Right atrium auricular region (tissue), 2 donors: ENCODE data around the gene DHODH. TPM values are rescaled to one million over a fixed set of nuclear protein-coding genes. Genes with fewer than 3 reads are reported as not detected.

ENCODE experiments used
- DNase-seq: peaks from one replicate; pipeline ENCODE4 v3.0.0-alpha.2; 2019; ENCODE audit warnings: low spot score
- H3K27ac ChIP-seq, 2 donors: fragments of 200-600 bp; sonication (generic); 1 replicate in 1 of 2; 2 replicates in 1 of 2; pipeline ENCODE4 v1.5.1; 2016 to 2019
- H3K27me3 ChIP-seq, 2 donors: fragments of 200-600 bp; sonication (generic); one replicate each; pipeline versions ENCODE4 v1.5.1 to v1.6.0; 2017 to 2019
- H3K36me3 ChIP-seq: fragments of 200-600 bp; sonication (generic); one replicate; pipeline ENCODE4 v1.5.1; 2016
- H3K4me1 ChIP-seq, 2 donors: fragments of 200-600 bp; sonication (generic); one replicate each; pipeline versions ENCODE4 v1.5.1 to v1.6.0; 2017 to 2019
- H3K4me3 ChIP-seq, 2 donors: fragments of 200-600 bp; sonication (generic); 1 replicate in 1 of 2; 2 replicates in 1 of 2; pipeline ENCODE4 v1.5.1; 2017 to 2019; ENCODE audit warnings: mild to moderate bottlenecking in 1 of 2, moderate library complexity in 1 of 2
- H3K9me3 ChIP-seq, 2 donors: fragments of 200-600 bp; sonication (generic); one replicate each; pipeline ENCODE4 v1.5.1; 2019
- CTCF ChIP-seq, 2 donors: fragments of 200-600 bp; sonication (generic); IDR thresholded peaks; one replicate each; pipeline ENCODE4 v1.5.1; 2019; ENCODE audit warnings: antibody characterized with exemption in 2 of 2
- total RNA-seq, 2 donors: library from RNA; depleted of rRNA; stranded (reverse); fragments of >200 nt; gene quantifications; one replicate each; pipeline ENCODE4 v1.1.0, GENCODE V29; 2016

The DHODH gene
- total RNA-seq, 2 donors from 2014 or later: 39.4 to 52.0 TPM

DNA sequence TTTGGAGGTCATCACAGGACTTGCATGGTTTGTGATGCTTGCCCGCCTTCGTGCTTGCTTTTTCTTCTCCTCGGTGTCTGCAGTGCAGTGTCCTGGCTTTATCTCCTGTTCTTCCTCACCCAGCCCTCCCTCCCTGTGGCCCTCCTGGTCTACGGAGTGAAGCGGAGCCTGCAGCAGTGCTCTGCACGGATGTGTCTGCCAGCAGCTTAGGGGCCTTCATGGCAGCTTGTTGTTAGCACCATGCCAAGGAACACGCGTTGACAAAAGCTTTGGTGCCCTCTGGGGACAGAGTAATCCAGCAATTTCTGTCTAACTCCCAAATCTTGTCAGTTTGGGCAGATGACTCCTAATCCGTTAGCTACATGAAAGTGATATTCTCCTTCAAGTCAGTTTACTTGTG, 9.9 kb downstream of the DHODH start:
- Histone ChIP-seq H3K27ac (peak overlapping the region; percentile 11 to 16), H3K4me1 (peaks cover 0 to 39% of the 10 kb centered on the region in 2 donors), H3K4me3 (no peak overlapping the region), H3K36me3 (peaks cover 32% of the 10 kb centered on the region), H3K27me3 (no peaks in the 10 kb centered on the region), H3K9me3 (no peaks in the 10 kb centered on the region)
- TF ChIP-seq CTCF (IDR thresholded peaks at IDR 0.05): peak in 1 of 2 donors; percentile 31
- DNase-seq: no peak

DNA sequence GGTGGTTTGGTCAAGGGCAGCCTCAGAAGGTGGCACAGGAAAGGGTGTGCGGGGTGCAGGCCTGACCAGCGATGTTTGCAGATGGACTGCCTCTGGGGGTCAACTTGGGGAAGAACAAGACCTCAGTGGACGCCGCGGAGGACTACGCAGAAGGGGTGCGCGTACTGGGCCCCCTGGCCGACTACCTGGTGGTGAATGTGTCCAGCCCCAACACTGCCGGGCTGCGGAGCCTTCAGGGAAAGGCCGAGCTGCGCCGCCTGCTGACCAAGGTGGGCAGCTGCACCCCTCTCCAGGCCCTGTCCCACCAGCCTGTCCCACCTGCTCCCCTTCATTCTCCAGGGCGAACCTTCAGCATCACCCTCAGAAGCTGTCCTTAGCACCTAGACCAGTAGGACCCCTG, 12.5 kb downstream of the DHODH start:
- no peaks in the 10 kb centered on the region for H3K9me3 ChIP-seq
- DNase-seq: no peak
- H3K27ac ChIP-seq: no peak overlapping the region
- H3K36me3 ChIP-seq: peaks cover 55% of the 10 kb centered on the region
- no peak for TF ChIP-seq CTCF (IDR thresholded peaks at IDR 0.05)
- H3K4me1 ChIP-seq: peaks cover 0 to 26% of the 10 kb centered on the region in 2 donors
- H3K4me3 ChIP-seq: no peak overlapping the region
- no peaks in the 10 kb centered on the region for H3K27me3 ChIP-seq

- peaks cover 60% of the 10 kb centered on the region for H3K36me3 ChIP-seq
- TF ChIP-seq CTCF (IDR thresholded peaks at IDR 0.05): no peak
- no peak for DNase-seq
- H3K9me3 ChIP-seq: no peaks in the 10 kb centered on the region
- no peaks in the 10 kb centered on the region for H3K27me3 ChIP-seq
- no peak overlapping the region for H3K4me3 ChIP-seq
- H3K4me1 ChIP-seq: peaks cover 0 to 16% of the 10 kb centered on the region in 2 donors
- H3K27ac ChIP-seq: no peak overlapping the region
These were observed 13.6 kb downstream of the DHODH start for GRCh38 chr16:72022127-72022526.

GRCh38 chr16:72023962-72024361, 15.4 kb downstream of the DHODH start:
- TF ChIP-seq CTCF (IDR thresholded peaks at IDR 0.05): no peak
- Histone ChIP-seq H3K9me3 (no peaks in the 10 kb centered on the region), H3K4me3 (no peak overlapping the region), H3K4me1 (peaks cover 0 to 3% of the 10 kb centered on the region in 2 donors), H3K27me3 (no peaks in the 10 kb centered on the region), H3K36me3 (peaks cover 75% of the 10 kb centered on the region), H3K27ac (no peak overlapping the region)
- no peak for DNase-seq

- Histone ChIP-seq H3K4me3 (no peak overlapping the region), H3K27ac (no peak overlapping the region), H3K36me3 (peaks cover 75% of the 10 kb centered on the region), H3K9me3 (no peaks in the 10 kb centered on the region), H3K27me3 (no peaks in the 10 kb centered on the region), H3K4me1 (no peaks in the 10 kb centered on the region)
- TF ChIP-seq CTCF (IDR thresholded peaks at IDR 0.05): no peak
- no peak for DNase-seq
These were observed 16.4 kb downstream of the DHODH start for GRCh38 chr16:72024862-72025382.
